Muscle of back (tissue), 13 donors: Measurements from ENCODE around the gene MICOS13. TPM values are rescaled to one million over a fixed set of nuclear protein-coding genes. Genes with fewer than 3 reads are reported as not detected.

Experiments
- DNase-seq, 3 donors: peaks; one replicate each; pipeline versions ENCODE4 v3.0.0 to v3.0.0-alpha.2; 2013
- long read RNA-seq, 9 donors: transcript quantifications; one replicate each; lab custom pipeline, GENCODE V29; 2026
- polyA plus RNA-seq, 10 donors: library from polyadenylated mRNA; unstranded; fragments of 120-200 nt; gene quantifications; one replicate each; pipeline ENCODE4 v1.2.1, GENCODE V29; 2013; ENCODE audit not compliant: insufficient read length in 10 of 10

The MICOS13 gene
- polyA plus RNA-seq = 100 to 1,000 TPM in 2 of 10 donors, 10 to 100 TPM in 8; 63.9 to 112 (median 74.4) TPM
- long read RNA-seq, donor 1, transcript C19orf70-201 (4 exons, 896 nt) = major isoform, 110 of 2,273 reads
- long read RNA-seq, donor 1, partial matches to known transcripts = 2,119 of 2,273 reads
- long read RNA-seq, donor 1, other reads (novel, unspliced or antisense) = 39 of 2,273 reads
- long read RNA-seq, donor 2, transcript C19orf70-204 (4 exons, 655 nt) = minor isoform, 5 of 151 reads
- long read RNA-seq, donor 2, transcript C19orf70-201 (4 exons, 896 nt) = major isoform, 111 of 151 reads
- long read RNA-seq, donor 2, partial matches to known transcripts = 30 of 151 reads
- long read RNA-seq, donor 2, other reads (novel, unspliced or antisense) = 5 of 151 reads
- long read RNA-seq, donor 3 = 0 reads
- long read RNA-seq, donor 4, transcript C19orf70-201 (4 exons, 896 nt) = major isoform, 90 of 127 reads
- long read RNA-seq, donor 4, partial matches to known transcripts = 32 of 127 reads
- long read RNA-seq, donor 4, other reads (novel, unspliced or antisense) = 0 of 127 reads
- long read RNA-seq, donor 5, transcript C19orf70-201 (4 exons, 896 nt) = major isoform, 138 of 173 reads
- long read RNA-seq, donor 5, transcript C19orf70-204 (4 exons, 655 nt) = minor isoform, 6 of 173 reads
- long read RNA-seq, donor 5, partial matches to known transcripts = 24 of 173 reads
- long read RNA-seq, donor 5, other reads (novel, unspliced or antisense) = 0 of 173 reads
- long read RNA-seq, donor 6, transcript C19orf70-201 (4 exons, 896 nt) = major isoform, 103 of 153 reads
- long read RNA-seq, donor 6, transcript C19orf70-204 (4 exons, 655 nt) = minor isoform, 11 of 153 reads
- long read RNA-seq, donor 6, partial matches to known transcripts = 37 of 153 reads
- long read RNA-seq, donor 6, other reads (novel, unspliced or antisense) = 0 of 153 reads
- long read RNA-seq, donor 7, transcript C19orf70-201 (4 exons, 896 nt) = major isoform, 69 of 106 reads
- long read RNA-seq, donor 7, transcript C19orf70-205 (2 exons, 773 nt) = minor isoform, 5 of 106 reads
- long read RNA-seq, donor 7, partial matches to known transcripts = 27 of 106 reads
- long read RNA-seq, donor 7, other reads (novel, unspliced or antisense) = 0 of 106 reads
- long read RNA-seq, donor 8, transcript C19orf70-201 (4 exons, 896 nt) = major isoform, 50 of 1,785 reads
- long read RNA-seq, donor 8, partial matches to known transcripts = 585 of 1,785 reads
- long read RNA-seq, donor 8, other reads (novel, unspliced or antisense) = 1,144 of 1,785 reads
- long read RNA-seq, donor 9, transcript C19orf70-201 (4 exons, 896 nt) = major isoform, 18 of 19 reads
- long read RNA-seq, donor 9, partial matches to known transcripts = 0 of 19 reads
- long read RNA-seq, donor 9, other reads (novel, unspliced or antisense) = 0 of 19 reads

- DNase-seq = peak; percentile 98 to 100 (median 99)
Observed at GRCh38 chr19:5680437-5681368, at the start of gene MICOS13, which contains the start of gene HSD11B1L. TSS of gene MICOS13 (minus strand) at chr19:5680516. CDS start at chr19:5680486, 30 bp downstream. TSS of gene HSD11B1L (plus strand) at chr19:5681027. CDS start at chr19:5684833, 3,806 bp downstream.

GRCh38 chr19:5727453-5728050 is 47.2 kb upstream of the MICOS13 start:
- no peak for DNase-seq

GRCh38 chr19:5719961-5720790 is 39.9 kb upstream of the MICOS13 start, which contains the start of the genes CATSPERD and LONP1:
TSS of gene CATSPERD (plus strand) at chr19:5720637. CDS start at chr19:5720738, 101 bp downstream.
TSS of gene LONP1 (minus strand) at chr19:5720146. CDS start at chr19:5720132, 14 bp downstream.
- DNase-seq = peak; percentile 99 to 100 (median 99)

- no peak for DNase-seq
Observed at GRCh38 chr19:5719274-5719960, 39.1 kb upstream of the MICOS13 start.

- DNase-seq = peak in 1 of 3 donors; percentile 83
Observed at GRCh38 chr19:5718579-5719273, 38.4 kb upstream of the MICOS13 start.

- no peak for DNase-seq
Observed at GRCh38 chr19:5718037-5718578, 37.8 kb upstream of the MICOS13 start.

GRCh38 chr19:5717215-5717935 is 37.1 kb upstream of the MICOS13 start:
- no peak for DNase-seq

- DNase-seq = no peak
Observed at GRCh38 chr19:5714816-5715215, 34.5 kb upstream of the MICOS13 start.

- no peak for DNase-seq
Observed at GRCh38 chr19:5713228-5713627, 32.9 kb upstream of the MICOS13 start.

GRCh38 chr19:5711713-5712161 is 31.4 kb upstream of the MICOS13 start:
- no peak for DNase-seq

GRCh38 chr19:5711025-5711424 is 30.7 kb upstream of the MICOS13 start:
- no peak for DNase-seq

GRCh38 chr19:5707576-5708575 is 27.6 kb upstream of the MICOS13 start:
- DNase-seq = no peak

- no peak for DNase-seq
Observed at GRCh38 chr19:5706876-5707573, 26.7 kb upstream of the MICOS13 start.

- no peak for DNase-seq
Observed at GRCh38 chr19:5705552-5705951, 25.2 kb upstream of the MICOS13 start.
